HCT116 (cell line): ENCODE data around the gene VMP1. TPM values are rescaled to one million over a fixed set of nuclear protein-coding genes. Genes with fewer than 3 reads are reported as not detected.

Experiments used
- CBX3 ChIP-seq: IDR thresholded peaks from 2 replicates; pipeline ENCODE4 v1.6.1; 2012; ENCODE audit warnings: low read depth
- CTCF ChIP-seq, 3 experiments: fragments of 200-600 bp in 1 of 3; sonication (generic) in 1 of 3; IDR thresholded peaks in 2 of 3; conservative IDR thresholded peaks in 1 of 3; 2 replicates each; pipeline ENCODE4 v1.5.1; 2012 to 2017; ENCODE audit warnings: low read depth in 2 of 3, low read length in 2 of 3, antibody characterized with exemption in 1 of 3, borderline replicate concordance in 1 of 3, control low read depth in 1 of 3, mild to moderate bottlenecking in 1 of 3, mixed read lengths in 1 of 3, mixed run types in 1 of 3, moderate library complexity in 1 of 3; ENCODE audit not compliant: insufficient read depth in 1 of 3
- ELF1 ChIP-seq: IDR thresholded peaks from 2 replicates; pipeline ENCODE4 v1.6.1; 2012; ENCODE audit warnings: low read depth, borderline replicate concordance
- EZH2phosphoT487 ChIP-seq: fragments of 200-600 bp; IDR thresholded peaks from 2 replicates; pipeline ENCODE4 v1.6.1; 2018; ENCODE audit warnings: antibody characterized with exemption, borderline replicate concordance
- FOSL1 ChIP-seq: IDR thresholded peaks from 2 replicates; pipeline ENCODE4 v1.6.1; 2012; ENCODE audit warnings: low read depth
- REST ChIP-seq: IDR thresholded peaks from 2 replicates; pipeline ENCODE4 v1.6.1; 2012; ENCODE audit warnings: low read depth
- TCF7L2 ChIP-seq: IDR thresholded peaks from 2 replicates; pipeline ENCODE4 v1.7.0; 2011; ENCODE audit warnings: borderline replicate concordance, inconsistent platforms; ENCODE audit not compliant: insufficient read depth, insufficient read length; ENCODE audit errors: extremely low read depth
- ZFX ChIP-seq: fragments of 450-650 bp; IDR thresholded peaks from 2 replicates; pipeline ENCODE4 v1.6.1; 2017
- total RNA-seq: library from RNA; stranded (reverse); gene quantifications from one replicate; pipeline ENCODE4 v1.2.1, GENCODE V29; 2021; ENCODE audit not compliant: unreplicated experiment
- TF ChIP-seq, protein P1 (sequence below): IDR thresholded peaks from 2 replicates; pipeline ENCODE4 v1.6.1; 2012

VMP1 gene
- total RNA-seq, 1 experiment from 2014 or later: 366 TPM

DNA sequence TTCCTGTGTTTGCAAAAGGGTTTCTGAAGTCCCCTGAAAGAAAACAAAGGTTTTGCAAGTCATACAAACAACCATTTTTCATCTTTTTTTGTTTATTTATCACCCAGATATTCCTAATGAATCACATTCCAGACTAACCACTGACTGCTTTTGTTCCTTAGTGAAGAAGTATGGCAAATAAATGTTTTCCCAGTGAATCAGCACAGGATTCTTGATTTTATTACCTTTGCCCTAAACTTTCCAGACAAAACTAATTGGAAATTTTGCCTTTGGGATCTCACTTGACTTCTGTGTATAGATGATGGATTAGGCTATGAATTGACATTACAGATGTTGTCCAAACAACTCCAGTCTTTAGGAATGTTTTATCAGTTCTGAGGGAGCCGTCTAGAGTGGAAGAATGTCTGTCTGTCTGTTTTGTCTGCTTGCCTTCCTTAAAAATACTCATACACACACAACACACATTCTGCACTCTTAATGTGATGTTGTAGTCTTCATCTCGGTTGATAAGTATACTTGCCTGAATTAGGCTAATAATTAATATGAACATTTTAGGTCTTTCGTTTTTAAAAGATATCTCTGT, 48.9 kb downstream of the VMP1 start (continued):
- peak; percentile 96 for TF ChIP-seq FOSL1
- peak; percentile 72 for TF ChIP-seq CBX3
- no peak for TF ChIP-seq EZH2phosphoT487
- TF ChIP-seq ZFX: no peak
- no peak for TF ChIP-seq CTCF (IDR thresholded peaks at IDR 0.05 in 2 of 3, conservative IDR thresholded peaks at IDR 0.05 in 1 of 3; ENCODE audit: borderline replicate concordance in 1 of 3, insufficient read depth in 1 of 3, low read depth in 2 of 3, low read length in 2 of 3)
- peak; percentile 93 for TF ChIP-seq TCF7L2
- no peak for TF ChIP-seq REST
- TF ChIP-seq, protein P1, sequence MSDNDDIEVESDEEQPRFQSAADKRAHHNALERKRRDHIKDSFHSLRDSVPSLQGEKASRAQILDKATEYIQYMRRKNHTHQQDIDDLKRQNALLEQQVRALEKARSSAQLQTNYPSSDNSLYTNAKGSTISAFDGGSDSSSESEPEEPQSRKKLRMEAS: peak; percentile 54; the same call in 1 of the 2 replicates
- no peak; the same call in 1 of the 2 replicates for TF ChIP-seq ELF1
- TF ChIP-seq, all 23 proteins: peak for 13
